ENCODE data around the gene WDR5B. TPM values are rescaled to one million over a fixed set of nuclear protein-coding genes. Genes with fewer than 3 reads are reported as not detected.

Gene WDR5B
- total and polyA plus RNA-seq, 8 donors, result 5.5 to 11.5 (median 9.3) TPM

DNA sequence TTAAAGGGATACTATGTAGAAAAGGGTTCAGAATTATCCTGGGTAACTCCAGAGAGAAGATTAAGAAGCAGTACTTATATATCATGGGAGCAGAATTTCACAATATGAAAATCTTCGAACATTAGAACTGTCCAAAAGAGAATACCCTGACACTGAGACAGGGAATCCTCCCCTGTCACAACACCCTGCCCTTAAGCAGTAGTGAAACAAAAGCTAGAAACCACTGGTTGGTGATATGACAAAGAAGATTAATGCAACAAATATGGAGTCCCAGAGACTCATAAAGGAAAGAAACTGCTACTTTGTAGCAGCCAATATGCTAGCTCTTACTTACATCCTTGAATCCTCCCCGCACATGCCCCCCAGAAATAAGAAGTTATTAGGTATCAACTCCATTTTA is 51.4 kb downstream of the WDR5B start:
- no peak overlapping the region for H3K27ac ChIP-seq
- intact Hi-C loops (cut with DNase I), result no loop called here
- H3K4me1 ChIP-seq, result no peaks in the 10 kb centered on the region
- DNase-seq (no peak), ATAC-seq (no peak)
- H3K9me3 ChIP-seq, result no peaks in the 10 kb centered on the region
- H3K27me3 ChIP-seq, result no peaks in the 10 kb centered on the region
- TF ChIP-seq, protein P1, sequence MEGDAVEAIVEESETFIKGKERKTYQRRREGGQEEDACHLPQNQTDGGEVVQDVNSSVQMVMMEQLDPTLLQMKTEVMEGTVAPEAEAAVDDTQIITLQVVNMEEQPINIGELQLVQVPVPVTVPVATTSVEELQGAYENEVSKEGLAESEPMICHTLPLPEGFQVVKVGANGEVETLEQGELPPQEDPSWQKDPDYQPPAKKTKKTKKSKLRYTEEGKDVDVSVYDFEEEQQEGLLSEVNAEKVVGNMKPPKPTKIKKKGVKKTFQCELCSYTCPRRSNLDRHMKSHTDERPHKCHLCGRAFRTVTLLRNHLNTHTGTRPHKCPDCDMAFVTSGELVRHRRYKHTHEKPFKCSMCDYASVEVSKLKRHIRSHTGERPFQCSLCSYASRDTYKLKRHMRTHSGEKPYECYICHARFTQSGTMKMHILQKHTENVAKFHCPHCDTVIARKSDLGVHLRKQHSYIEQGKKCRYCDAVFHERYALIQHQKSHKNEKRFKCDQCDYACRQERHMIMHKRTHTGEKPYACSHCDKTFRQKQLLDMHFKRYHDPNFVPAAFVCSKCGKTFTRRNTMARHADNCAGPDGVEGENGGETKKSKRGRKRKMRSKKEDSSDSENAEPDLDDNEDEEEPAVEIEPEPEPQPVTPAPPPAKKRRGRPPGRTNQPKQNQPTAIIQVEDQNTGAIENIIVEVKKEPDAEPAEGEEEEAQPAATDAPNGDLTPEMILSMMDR (IDR thresholded peaks at IDR 0.05), result no peak
- peaks cover 0 to 58% of the 10 kb centered on the region in 2 donors for H3K36me3 ChIP-seq
- H3K4me3 ChIP-seq, result no peak overlapping the region

Other genes starting within 250 kb of the WDR5B start
- under 1 TPM in 1 of 2 donors, not detected in 1; 0.16 TPM for gene CASR, start 232.4 kb downstream of the WDR5B start, total RNA-seq
- gene CASR, start 232.4 kb downstream of the WDR5B start, polyA plus RNA-seq (ENCODE audit: insufficient read length in 6 of 6), result under 1 TPM; 0.04 to 0.24 (median 0.11) TPM
- 10 to 100 TPM; 18.6 to 19.8 TPM for gene CSTA, start 90.8 kb downstream of the WDR5B start, total RNA-seq
- gene CSTA, start 90.8 kb downstream of the WDR5B start, polyA plus RNA-seq (ENCODE audit: insufficient read length in 6 of 6), result 1 to 10 TPM in 2 of 6 donors, under 1 TPM in 4; 0.73 to 1.4 (median 0.95) TPM
- 10 to 100 TPM; 24.2 to 24.4 TPM for gene MIX23, start 32.8 kb downstream of the WDR5B start, total RNA-seq
- gene MIX23, start 32.8 kb downstream of the WDR5B start, polyA plus RNA-seq (ENCODE audit: insufficient read length in 6 of 6), result 10 to 100 TPM; 34.4 to 42.6 (median 40.8) TPM
- gene FAM162A, start 31.9 kb downstream of the WDR5B start, total RNA-seq, result 10 to 100 TPM; 30.2 to 30.5 TPM
- gene FAM162A, start 31.9 kb downstream of the WDR5B start, polyA plus RNA-seq (ENCODE audit: insufficient read length in 6 of 6), result 10 to 100 TPM; 30.6 to 51.8 (median 40.5) TPM
- 10 to 100 TPM; 54.2 to 71.4 TPM for gene KPNA1, start 98.9 kb upstream of the WDR5B start, total RNA-seq
- gene KPNA1, start 98.9 kb upstream of the WDR5B start, polyA plus RNA-seq (ENCODE audit: insufficient read length in 6 of 6), result 10 to 100 TPM; 39.6 to 52.4 (median 42.5) TPM
- gene PARP9, start 148.2 kb upstream of the WDR5B start, total RNA-seq, result 10 to 100 TPM; 57.0 to 75.4 TPM
- 10 to 100 TPM; 17.2 to 21.5 (median 20.2) TPM for gene PARP9, start 148.2 kb upstream of the WDR5B start, polyA plus RNA-seq (ENCODE audit: insufficient read length in 6 of 6)
- gene DTX3L, start 148.3 kb upstream of the WDR5B start, total RNA-seq, result 10 to 100 TPM; 63.0 to 75.3 TPM
- 10 to 100 TPM; 19.2 to 23.2 (median 22.1) TPM for gene DTX3L, start 148.3 kb upstream of the WDR5B start, polyA plus RNA-seq (ENCODE audit: insufficient read length in 6 of 6)
- 1 to 10 TPM; 3.1 to 5.8 TPM for gene PARP15, start 161.6 kb upstream of the WDR5B start, total RNA-seq
- gene PARP15, start 161.6 kb upstream of the WDR5B start, polyA plus RNA-seq (ENCODE audit: insufficient read length in 6 of 6), result 1 to 10 TPM in 2 of 6 donors, under 1 TPM in 4; 0.51 to 1.2 (median 0.92) TPM

All from left lung (tissue), 10 donors.